HCEC 1CT (cell line): ENCODE data around the gene NDC1.

ENCODE experiments used
- DNase-seq: peaks from one replicate; pipeline ENCODE4 v3.0.0-alpha.2; 2017

The NDC1 gene

DNA sequence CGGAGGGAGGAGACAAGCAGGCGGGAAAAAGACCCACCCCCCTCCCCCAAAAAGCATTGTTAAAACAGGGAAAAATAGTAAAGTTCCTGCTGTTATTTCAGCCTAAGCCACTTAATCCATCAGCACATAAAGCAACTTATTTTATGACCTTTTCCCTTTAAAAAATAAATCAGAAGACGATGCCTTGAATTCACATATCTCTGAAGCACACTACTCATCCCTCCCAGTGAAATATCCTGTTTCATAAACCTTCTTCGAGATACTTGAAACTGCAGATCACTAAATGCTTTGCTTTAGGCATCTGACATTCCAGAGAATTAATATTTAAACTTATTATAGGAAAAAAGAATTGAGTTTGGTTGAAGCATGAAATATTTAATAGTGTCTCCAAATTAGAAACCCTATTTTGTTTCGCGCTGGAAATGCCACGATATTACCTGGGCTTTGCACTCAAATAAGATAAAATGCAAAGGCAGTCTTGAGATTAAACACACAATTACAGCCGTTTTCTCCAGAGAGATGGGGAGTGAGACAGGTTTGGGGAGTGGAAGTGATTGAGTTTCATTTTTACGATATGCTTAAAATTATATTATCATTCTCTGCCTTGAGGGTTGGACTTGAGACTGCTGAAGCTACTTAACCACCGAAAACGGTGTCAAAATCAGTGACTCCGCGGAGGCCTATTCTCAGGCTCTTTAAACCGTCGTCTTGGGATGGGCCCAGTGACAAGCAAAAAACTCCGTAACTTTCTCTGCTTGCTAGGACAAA lies 108.5 kb downstream of the NDC1 start:
- DNase-seq, result no peak

DNA sequence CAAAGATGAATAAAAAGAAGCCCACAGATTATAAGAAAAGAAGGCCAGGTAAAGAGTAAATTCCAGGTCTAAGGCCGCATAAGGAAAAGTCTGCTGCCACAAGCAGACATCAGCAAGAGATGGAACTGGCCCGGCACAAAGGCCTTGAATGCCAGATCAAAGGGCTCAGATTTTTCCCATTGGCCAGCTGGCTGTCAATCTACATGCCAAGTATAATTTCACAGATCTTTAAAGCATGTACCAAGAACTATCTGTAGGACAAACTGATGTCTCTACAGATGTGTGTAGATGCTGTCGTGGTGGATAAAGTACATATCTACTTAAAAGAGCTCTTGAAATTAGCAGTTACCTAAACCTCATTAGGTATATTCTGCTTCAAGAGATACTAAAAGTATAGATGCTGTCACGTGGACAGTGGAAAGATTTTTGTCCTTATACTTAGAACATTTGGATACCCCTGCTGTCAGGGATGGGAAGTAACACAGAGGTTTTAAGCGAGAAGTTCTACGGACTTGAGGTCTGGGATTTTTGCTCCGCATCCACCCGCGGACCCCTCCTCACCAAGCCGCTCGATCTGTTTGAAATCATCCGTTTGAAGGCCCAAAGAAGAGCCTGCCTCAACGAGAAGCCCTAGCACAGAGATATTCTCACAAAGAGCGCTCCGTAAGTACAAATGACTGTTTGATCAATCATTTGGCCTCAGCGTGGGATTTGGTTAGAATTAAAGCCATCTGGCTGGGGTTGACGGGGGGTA lies 109.2 kb downstream of the NDC1 start:
- no peak for DNase-seq

DNA sequence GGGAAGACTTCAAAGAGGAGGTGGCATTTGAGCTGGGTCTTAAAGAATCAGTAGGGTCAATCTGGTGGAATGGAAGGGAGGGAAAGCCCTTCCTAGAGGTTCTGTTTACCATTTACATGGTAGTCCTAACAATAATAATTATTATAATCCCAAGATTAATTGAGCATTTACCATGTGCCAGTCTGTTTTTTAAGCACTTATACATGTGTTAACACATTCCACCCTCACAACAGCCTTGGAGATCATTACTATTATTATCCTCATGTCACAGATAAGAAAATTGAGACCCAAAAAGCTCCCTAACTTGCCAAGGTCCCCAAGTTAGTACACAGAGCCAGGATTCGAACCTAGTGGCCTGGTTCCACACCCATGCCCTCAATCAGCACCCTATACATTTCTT lies 109.9 kb downstream of the NDC1 start:
- no peak for DNase-seq

DNA sequence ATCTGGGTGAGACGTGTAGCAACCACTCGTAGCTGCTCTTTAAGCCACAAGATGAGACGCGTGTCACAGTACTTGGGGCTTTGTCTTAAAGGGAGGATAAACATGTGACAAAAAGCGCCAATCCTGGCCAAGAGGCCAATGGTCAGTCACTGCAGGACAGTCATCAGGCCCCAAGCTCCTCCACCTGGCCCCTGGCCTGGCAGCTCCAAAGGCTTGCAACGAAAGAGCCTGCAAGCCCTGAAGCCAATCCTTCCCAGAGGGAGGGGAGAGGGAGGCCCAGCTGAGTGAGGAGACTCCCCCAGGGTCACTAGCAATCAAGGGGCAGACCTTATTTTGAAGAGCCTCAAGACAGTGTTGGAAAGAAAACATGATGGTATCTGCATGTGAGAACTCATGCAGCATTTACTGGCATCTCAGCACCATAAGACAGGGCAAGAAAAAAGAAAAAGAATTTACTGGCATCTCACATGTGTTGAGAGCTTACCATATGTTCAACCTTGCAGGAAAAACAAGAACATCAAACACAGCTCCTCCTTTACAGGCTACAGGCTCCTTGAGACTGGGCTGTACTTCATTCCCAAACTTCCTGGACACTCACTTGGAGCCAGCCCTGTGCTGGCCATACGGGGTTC lies 110.5 kb downstream of the NDC1 start:
- DNase-seq, result no peak

DNA sequence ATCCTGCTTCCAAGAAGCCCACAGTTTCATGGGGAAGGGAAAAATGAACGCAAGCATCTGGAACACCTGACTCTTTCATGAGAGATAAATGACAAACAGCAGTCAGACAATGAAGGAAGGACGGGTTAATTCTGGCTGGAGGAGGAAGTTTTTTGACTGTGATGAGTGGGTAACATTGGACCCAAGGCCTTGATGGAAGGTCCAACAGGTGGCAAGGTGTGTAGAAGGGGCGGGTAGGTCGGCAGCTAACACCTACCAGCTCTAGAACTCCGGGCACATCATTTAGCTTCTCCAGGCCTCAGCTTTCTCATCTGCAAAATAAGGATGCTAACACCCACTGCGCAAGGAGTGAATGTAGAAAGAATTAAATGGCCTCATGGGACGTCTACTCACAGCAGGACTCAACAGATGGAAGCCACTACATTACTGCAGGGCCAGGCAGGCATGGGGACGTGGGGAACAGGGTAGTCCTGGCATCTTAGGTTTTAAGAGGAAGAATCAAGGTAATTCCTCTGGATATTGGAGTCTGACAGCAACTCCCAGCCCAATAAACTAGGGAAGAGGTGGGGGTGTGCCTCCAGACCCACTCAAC lies 112.0 kb downstream of the NDC1 start:
- DNase-seq, result no peak

DNA sequence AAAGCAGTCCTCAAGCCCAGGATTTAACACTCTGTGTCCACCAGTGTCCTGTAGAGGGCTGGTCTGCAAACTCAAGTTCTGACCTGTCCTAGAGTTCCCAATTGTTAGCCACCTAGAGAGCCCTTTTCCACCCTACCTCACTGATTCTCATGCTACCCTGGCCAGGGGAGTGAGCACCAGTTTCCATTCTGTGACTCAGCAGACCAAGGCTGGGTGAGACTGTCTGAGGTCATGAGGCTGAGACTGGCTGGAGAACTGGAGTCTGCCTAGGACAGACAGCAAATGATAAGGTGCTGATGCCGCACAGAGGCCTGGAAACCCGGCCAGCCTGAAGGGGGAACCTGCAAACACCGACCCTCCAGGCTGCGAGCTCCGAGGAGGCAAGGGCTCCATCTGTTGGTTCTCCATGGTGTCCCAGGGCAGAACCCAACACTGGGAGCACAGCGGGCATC lies 112.8 kb downstream of the NDC1 start:
- DNase-seq, result no peak

DNA sequence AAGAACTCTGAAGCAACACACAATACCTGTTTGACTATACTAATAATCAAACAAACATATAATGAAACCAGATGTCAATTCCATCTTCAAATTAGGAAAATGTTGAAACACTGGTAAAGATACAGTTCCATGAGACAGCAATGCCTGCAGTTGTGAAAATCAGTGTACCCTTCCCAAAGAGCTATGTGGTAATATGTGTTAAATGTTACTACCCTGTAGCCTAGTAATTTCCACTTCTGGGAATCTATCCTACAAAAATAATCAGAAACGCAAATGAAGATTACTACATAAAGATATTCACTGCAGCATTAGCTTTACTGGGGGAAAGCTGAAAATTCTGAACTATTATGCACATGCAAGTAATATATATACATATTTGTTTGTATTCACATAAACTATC lies 116.1 kb downstream of the NDC1 start:
- DNase-seq, result no peak

DNA sequence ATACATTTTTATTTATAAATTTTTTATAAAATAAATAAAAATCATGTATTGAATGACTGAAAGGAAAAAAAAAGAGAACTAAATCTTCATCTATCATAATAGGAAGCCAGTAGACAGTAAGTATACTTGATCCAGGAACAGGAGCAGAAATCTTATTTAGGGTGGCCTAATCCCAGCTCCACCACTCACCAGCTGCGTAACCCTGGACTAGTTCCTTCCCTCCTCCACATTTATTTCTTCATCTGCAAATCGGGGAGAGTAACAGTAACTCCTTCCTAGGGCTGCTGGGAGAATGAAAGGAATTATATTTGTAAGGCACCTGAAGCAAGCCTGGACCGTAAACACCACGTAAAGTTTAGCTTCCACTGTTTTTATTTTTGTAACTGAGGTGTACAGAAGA lies 117.0 kb downstream of the NDC1 start:
- DNase-seq, result no peak

DNA sequence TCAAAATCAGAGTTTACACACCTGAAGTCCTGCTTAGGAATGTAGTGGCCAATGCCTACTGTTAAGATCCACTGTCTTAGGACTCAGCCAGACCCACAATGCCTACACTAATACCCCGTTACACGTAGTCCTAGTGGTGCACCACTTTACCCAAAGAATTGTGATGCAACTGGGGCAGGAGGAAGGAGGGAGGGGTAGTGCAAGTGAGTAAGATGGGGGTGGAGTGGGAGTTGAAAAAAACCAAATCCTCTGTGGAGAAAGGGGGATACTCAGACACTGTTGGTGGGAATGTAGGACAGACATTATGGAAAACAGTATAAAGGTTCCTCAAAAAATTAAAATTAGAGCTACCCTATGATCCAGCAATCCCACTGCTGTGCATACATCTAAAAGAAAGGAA lies 118.6 kb downstream of the NDC1 start:
- no peak for DNase-seq

DNA sequence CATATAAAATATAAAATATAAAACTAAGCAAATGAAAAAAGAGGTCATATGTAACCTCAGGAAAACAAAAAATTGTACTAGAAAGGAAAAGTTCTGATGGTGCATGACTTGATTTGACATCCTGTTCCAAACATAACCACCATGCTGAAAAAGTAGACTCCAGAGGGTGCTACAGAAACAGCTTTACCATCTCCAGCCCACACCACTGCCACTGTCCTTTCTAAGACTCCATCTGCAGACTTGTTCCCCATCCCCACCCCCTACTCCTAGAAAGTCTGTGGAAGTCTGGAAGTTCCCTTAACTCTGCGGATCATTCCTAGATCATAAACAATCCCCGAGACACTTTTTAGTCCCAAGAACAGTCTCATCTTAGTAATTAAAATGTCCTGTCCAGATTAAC lies 119.7 kb downstream of the NDC1 start:
- no peak for DNase-seq

DNA sequence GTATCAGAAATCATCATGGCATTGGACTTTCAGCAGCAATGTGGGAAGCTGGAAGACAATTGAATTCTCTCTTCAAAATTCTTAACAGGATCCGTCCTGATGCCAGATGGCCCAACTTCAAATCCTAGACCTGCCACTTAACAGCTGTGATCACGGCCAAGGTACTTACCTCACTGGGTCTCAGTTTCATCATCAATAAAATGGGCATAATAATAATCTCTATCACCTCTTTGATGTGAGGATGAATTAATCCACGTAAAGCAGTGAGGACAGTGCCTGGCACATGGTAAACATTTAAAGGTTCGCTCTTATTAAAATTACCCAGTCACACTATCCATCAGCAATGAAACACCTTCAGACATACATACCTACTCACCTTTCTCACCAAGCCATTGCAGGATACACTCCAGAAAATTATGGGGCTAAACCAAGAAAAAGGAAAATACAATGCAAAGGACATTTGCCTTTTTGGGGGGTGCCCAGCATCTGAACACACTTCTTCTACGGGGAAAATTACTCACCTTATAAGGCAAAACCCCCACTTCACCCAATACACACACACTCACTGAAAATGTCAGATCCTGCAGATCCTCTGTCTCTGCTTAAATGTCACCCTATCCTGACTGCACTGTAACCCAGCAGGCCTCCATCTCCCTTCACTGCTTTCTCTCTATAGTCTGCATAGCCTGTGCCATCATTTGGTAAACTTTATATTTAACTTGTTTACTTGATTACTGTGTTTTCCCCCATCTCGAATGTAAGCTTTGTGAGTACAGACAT lies 120.9 kb downstream of the NDC1 start:
- DNase-seq, result no peak

DNA sequence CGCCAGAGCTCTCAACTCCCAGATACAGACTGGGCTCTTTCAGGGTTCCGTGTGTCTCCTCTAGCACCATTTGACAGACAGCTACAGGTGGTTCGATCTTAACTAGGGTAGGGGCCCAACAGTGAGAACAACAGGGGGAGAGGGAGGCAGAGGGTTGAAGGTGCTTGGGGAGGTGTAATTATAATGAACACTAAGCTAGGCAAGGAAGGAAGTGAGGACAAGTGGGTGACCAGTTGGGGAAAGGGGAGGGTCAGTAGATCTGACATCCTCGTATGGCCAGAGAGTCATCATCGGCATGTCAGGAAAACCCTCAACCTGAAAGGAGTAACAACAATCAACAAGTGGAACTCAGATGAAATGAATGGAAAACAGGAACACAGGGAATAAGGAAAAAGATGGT lies 121.9 kb downstream of the NDC1 start:
- no peak for DNase-seq

DNA sequence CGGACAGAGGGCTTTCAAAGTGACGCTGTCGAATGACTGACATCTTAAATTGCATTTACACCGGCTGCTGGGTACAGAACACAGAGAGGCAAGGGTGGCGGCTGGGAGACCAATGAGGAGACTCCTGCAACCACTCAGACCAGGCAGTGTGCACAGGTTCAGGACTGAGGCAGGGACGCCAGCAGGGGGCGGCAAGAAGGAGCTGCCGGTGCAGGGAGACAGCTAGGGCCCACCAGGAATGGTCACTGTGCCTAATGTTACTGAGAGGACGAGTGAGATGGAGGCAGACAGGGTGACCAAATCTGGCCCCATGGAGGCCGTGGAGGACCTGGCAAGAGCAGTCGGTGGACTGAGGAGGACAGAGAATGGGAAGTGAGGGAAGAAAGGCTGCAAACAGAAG lies 122.6 kb downstream of the NDC1 start:
- DNase-seq, result peak; percentile 21
